M059J (cell line): Measurements from ENCODE around the gene NEURL4. TPM values are rescaled to one million over a fixed set of nuclear protein-coding genes. Genes with fewer than 3 reads are reported as not detected.

Experiments used
- DNase-seq: peaks from one replicate; pipeline ENCODE4 v3.0.0-alpha.2; 2012; ENCODE audit warnings: low read depth
- total RNA-seq: library from RNA; depleted of rRNA; stranded (reverse); fragments of >200 nt; shearing (Covaris generic); gene quantifications from 2 replicates; pipeline ENCODE4 v1.2.3, GENCODE V29; 2014

NEURL4 gene
- total RNA-seq, 1 experiment from 2014 or later = 8.0 TPM

GRCh38 chr17:7323731-7324437 is 5.3 kb downstream of the NEURL4 start:
- no peak for DNase-seq

- no peak for DNase-seq
These were observed 6.5 kb downstream of the NEURL4 start for GRCh38 chr17:7322520-7323194.

DNA sequence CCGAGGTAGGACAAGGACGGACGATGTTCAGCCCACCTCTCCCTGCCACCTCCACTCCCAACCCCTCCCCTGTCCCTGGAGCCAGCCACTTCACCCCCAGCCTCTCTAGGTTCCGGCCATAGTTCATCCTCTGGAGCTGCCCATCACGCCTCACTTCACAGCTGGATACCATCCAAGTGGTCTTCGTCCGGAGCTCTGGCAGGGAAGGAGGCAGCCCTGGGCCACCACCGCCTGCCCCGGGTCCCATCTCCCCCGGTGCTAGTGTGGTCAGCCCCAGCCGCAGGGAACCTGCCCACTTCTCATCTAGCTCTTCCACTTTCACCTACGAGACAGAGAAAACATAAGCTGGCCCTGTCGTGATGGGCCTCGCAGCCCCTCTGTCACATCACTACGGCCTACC is 7.7 kb downstream of the NEURL4 start:
- DNase-seq = no peak

DNA sequence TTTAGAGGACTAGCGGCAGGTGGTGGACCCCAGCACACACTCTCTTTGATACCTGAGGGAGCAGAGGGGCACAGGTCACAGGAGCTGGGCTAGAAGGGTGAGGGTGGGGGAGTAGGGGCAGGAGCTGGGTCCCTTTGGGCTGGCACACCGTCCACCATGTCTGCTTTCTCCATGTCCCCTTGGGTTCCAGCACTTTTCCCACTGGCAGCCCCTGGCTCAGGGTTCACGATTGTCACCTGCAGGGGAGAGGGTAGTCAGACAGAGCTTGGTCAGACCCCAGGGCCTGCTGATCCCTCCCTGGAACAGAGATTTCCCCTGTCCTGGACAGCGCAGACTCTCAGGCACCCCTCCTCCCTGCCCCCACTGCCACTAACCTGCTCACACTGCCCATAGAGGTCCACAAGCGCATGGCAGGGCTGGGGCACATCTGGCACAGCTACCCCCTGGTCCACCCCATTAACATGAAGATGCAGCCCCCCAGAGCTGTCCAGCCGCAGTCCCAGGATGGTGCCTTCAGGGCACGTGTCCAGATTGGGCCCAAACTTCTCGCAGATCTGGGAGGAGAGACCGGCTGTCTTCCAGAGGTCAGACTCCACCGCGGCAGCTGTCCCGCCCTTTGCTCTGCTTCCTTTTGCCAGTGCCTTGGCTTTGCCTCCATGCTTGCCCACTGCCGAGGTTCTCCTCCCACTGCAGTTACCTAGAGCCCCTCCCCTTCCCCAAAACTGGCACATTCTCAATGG is 10.8 kb downstream of the NEURL4 start:
- DNase-seq = no peak

GRCh38 chr17:7317161-7317803 is 11.9 kb downstream of the NEURL4 start:
- no peak for DNase-seq

DNA sequence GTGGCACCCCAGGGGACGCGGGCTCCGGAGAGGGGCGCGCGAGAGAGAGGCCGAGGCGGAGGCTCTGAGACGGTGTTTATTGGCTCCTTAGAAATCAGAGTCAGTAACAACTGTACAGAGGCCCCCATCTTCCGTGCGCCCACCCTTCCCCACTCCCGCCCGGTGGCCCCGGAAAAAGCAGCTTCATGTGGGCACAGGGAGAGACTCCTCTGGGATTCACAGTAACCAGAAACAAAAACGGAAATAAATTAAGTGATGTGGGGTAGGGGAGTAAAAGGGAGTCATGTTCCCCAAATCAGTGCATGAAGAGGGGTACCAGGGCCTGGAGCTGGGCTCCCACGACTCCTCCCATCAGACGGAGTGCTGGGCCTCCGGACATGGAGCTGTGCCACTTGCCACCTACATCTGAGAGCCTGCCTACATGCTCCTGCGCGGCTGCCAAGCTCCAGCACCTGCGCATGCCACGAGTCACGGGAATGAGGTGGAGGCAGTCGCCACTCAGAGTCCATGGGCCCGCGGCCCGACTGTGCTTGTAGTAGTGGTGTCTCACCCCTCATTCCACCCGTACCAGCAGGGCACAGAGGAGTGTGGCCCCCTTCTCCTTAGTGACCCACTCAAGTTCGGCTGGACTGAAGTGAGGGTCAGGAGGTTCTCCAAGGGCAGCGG is 13.4 kb downstream of the NEURL4 start:
- no peak for DNase-seq

DNA sequence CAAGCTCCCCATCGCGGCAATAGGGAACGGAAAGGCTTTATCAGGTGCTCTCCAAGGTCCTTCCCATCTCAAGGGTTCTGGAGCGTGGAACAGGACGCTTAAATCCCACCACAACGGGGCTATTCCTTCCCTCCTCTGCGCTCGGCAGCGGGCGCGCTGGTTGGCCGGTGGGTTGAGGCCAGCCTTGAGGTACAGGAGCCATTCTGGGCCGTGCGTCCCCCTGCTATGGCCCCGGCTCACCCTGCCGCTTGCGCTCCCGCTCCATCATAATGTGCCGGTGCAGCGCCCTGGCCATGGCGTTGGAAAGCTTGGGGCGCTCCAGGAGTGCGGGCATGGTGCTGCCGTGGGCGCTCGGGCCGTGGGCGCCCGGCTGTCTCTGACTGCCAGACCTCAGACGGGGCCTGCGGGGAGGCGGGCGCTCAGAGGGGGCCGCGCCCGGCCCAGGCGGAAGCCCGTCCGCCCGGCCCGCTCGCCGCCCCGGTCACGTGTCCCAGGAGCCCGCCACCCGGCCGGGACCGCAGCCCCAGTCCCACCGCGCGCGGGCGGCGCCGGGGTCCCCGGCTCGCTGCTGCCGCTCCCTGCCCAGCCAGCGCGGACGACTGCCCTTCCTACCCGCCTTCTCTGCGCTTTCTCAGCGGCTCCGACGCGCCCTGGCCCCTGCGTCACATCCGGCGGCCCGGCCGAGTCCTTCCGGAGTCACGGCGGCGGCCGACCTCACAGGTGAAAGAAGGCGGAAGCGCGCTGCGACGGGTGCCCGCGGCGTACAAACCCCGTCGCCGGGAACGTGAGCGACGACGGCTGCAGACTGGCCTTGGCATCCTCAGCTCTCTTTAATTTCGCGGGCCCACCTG is 14.2 kb downstream of the NEURL4 start, which contains the start of gene GPS2:
Gene GPS2, minus strand, starts transcription at position 642 of the 851 bp plus-strand sequence. Its CDS starts 308 bp downstream, at position 334.
- peak; percentile 81 for DNase-seq

DNA sequence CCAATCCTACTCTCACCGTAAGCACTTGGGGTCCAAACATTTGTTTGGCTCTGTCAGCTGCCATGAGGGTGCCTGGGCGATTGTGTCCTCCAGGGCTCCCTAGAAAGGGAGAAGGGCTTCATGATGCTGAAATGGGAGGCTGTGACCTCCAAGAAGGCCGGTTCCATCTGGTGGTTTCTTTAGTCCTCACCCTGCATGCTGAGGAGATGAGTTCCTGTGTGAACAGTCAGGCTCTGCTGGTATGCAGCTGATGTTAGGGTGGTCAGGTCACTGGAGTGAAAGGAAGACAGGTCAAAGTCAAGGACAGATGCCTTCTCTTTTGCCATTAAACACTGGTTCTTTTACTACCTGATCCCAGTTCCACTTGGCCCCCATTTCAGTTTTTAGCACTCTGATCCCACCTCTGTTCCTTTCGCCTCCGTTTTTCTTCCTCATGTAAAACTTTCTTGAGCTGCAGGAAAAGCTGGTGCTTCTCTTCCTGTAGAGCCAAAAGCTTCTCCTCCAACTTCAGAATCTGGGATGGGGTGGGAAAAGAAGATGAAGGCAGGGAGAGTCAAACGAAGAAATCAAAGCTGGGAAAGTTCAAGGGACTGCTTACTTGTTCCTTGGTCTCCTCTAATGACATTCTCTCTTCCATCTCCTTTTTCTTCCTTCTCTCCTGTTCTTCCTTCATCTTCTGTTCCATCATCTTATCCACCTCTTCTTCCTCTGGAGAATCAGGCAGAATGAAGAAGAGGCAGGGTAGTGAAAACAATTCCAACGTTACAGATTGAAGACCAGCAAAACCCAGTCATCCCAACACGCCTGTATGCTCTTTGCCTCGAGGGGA is 15.0 kb downstream of the NEURL4 start:
- DNase-seq = peak; percentile 26

DNA sequence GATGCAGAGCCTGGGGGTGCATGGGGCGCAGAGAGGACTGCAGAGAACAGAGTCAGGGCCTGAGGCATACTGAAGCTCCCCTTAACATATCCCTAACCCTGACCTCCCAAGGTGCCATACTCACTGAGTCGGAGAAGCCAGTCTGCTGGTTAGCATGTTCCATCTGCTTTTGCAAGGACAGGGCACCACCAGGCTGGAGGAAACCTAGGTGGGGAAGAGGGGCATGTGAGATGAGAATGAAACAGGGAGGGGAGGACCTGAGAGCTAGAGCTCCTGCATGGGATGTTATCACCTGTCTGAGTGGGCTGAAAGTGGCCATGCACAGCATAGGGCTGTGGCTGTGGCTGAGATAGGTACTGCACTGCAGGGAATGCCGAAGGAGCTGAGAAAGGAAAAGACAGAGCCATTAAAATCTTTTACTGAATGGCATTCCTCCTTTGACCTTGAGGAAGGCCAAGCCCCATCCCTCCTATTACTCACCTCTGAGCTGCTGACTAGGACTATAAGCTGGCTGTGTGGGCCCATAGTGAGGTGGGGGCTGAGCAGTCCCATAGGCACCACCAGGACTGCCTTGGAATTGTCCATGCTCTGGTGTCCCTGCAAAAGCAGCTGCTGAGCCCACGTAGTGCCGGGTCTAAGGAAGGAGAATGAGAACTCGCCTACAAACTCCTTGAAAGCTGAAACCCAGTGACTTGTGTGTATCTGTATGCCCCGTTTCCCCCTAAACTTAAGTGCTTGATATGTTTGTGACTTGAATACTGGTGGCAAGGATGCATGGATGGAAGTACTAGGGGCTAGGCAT is 15.8 kb downstream of the NEURL4 start:
- peak; percentile 34 for DNase-seq

GRCh38 chr17:7312432-7313087 is 16.6 kb downstream of the NEURL4 start:
- DNase-seq = no peak

- no peak for DNase-seq
These were observed 17.9 kb downstream of the NEURL4 start for GRCh38 chr17:7311110-7311705.

DNA sequence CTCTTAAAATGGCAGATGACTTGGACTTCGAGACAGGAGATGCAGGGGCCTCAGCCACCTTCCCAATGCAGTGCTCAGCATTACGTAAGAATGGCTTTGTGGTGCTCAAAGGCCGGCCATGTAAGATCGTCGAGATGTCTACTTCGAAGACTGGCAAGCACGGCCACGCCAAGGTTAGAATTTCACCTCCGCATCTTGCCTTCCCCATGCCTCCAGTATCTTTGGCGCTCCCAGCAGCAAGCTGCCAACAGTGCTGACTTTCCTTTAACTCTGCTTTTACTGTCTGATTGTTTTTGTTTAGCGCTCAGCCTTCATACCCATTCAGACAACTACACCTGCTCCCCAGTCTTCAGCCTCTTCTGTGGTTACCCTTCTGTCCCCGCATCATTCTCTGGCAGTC is 19.5 kb downstream of the NEURL4 start:
- no peak for DNase-seq

- peak; percentile 85 for DNase-seq
These were observed 20.3 kb downstream of the NEURL4 start for GRCh38 chr17:7308625-7309433.

DNA sequence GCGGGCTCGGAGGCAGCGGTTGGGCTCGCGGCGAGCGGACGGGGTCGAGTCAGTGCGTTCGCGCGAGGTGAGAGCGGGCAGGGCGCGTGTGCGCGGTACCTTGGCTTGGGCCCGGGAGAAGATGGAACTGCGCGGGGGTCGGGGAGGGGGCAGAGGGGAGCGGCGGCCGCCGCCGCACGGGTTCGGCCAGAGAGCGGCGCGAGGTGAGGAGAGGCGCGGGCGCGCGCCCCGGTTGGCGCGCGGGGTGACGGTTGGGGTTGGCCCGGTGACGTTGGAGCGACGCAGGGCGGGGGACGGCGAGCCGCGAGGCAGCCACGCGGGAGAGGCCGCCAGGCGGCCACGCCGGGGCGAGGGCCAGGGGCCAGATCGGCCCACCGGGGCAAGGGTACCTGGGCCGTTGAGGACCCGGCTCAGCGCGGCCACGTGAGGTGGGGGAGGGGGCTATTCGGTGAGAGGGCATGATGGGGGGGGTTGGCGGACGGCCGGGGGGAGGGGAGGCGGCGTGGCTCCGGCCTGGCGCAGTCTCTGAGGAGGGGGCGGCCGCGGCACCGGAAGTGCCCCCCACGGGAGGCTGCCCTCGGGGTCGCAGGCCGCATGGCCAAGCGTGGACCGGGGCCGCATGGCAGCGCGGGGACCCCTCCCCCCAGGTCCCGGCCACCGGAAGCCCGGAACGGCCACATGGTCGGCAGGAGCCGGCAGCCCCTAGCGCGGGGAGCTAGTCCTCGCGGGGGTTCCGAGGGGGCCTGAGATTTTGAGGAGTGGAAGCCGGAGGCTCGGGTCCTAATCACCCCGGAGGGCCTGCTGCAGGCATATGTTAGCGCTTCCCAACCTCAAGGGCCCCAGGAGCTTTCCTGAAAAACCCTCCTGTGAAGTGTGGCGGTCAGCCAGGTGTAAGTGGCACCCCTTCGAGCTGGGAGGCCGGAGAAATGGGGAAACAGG is 21.2 kb downstream of the NEURL4 start:
- peak; percentile 22 for DNase-seq

DNA sequence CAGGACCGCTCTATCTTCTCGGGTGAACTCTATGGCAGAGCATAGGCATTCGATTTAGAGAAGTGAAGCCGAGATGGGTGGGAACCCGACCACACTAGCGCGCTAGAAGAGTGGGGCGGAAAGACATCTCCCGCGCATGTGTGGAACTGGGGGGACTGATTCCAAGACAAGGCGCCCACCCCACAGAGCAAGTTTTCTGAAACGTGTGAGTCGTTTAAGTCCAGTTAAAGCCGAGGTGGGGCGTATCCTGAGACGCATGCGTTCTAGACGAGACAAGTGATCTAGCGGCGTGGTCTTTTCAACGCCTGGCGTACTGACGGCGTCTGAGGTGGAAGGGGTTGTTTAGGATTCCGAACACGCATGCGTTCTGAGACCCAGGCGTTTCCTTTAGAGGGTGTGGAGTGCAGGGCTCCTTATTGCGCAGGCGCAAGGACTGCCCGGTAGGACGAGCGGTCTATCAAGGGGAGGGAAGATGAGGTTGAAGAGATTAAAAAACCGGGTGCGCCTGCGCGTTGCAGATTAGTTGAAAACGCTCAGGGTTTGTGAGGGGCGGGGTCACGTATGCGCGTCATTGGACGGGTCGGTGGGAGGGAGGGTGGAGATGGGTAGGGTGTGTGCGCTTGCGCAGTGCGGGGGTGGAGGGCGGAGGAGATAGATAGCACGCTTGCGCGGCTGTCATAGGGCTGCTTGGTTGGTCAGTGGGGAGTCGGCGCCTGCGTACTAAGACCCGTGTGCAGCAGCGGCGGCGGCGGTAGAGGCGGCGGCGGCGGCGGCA is 22.0 kb downstream of the NEURL4 start, which contains the start of gene EIF5A:
Gene EIF5A, plus strand, starts transcription at position 718 of the 775 bp plus-strand sequence. CDS start 2,008 bp downstream, outside the sequence.
- DNase-seq = peak; percentile 100
